ENCODE measurements around the gene EPHA2.

Gene EPHA2

DNA sequence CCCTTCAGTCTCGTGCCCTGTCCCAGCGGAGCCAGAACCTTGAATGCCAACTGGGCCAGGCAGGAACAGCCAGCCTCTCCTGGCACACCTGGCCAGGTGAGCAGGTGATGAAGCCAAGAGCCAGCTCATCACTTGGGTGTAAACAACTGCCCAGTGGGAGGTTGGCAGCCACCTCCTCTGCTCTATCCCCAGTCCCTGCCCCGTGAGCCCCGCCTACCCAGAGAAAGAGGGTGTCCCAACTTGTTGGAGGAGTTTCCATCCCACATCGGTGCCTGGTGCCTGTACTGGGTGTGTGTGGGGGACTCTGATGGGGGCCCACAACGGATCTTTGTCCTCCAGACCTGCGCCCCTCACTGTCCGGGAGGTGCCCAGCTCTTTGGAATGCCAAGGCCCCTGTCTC is 64.6 kb downstream of the EPHA2 start:
- peak in 1 of 2 experiments; percentile 33 for DNase-seq

DNA sequence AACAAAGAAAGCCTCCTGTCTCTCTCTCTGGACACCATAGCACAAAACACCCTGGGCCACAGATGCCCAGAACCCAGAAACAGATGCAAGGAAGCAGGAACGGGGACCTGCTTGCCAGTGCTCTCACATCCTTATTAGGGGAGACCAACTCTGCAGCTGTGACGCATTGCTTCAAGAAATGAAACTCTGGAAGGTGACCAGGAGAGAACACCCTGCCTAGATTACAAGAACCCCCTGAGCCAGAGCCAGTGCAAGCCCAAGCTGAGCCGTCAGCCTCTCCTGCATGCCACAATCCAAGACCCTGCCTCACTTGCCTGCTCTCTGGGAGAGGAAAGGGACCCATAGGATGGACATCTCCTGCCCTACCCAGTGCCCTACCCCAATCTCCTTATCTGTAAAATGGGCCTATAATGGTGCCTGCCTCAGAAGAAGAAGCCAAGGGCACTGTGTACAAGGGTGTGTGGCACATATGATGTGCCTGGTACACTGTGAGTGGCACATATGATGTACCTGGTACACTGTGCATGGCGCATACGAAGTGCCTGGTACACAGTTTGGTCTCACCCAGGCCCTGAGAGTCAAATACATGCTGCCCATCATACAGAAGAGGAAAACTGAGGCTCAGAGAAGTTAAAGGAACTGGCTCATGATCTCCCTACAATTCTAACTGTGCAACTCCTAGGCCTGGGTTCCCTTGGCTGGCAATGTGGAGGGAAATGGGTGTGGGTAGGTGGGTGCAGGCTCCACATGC is 65.6 kb downstream of the EPHA2 start:
- no peak for DNase-seq

GRCh38 chr1:16088996-16089395 is 66.9 kb downstream of the EPHA2 start:
- DNase-seq: no peak

DNA sequence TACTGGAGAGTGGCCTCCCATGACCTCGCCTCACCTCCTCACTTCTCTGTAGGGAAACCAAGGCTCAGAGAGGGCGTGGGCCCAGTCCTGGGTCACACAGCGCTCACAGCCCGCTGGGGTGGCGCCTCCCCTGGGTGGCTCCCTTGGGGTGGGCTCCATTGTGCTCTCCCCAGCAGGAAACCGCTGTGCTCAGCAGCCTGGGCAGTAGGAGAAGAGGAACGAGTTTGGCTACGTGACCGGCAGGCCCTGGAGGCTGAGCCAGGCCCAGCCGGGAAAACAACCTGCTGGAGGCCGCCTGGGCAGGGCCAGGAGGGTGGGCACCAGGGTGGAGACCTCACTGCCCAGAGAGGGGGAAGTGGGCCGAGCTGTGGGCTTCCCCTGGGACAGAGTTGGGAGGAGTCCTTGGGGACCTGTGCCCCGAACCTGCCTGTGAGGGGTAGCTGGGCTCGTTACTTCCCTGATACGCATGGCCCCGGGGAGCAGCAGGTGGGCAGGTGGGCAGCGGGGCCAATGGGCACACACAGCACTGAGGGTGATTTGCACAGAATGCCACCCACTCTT is 67.4 kb downstream of the EPHA2 start:
- no peak for DNase-seq

DNA sequence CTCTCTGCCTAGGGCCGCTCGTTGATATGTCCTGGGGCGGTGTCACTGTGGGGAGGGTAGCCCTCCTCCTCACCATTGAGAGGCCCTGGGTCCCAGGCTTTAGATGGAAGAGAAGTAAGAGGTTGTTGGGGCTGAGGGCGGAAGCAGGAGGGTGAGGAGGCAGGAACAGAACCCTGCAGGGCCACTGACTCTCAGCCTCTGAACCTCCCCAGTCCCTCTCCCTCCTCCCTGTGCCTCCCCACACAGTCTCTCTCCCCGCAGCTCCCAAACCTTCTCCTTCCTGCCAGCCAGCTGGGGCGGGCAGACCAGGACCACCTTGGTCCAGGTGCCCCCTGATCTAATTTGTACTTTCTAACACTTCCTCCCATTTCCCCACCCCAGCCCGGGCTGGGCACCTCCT is 68.1 kb downstream of the EPHA2 start:
- DNase-seq: no peak

DNA sequence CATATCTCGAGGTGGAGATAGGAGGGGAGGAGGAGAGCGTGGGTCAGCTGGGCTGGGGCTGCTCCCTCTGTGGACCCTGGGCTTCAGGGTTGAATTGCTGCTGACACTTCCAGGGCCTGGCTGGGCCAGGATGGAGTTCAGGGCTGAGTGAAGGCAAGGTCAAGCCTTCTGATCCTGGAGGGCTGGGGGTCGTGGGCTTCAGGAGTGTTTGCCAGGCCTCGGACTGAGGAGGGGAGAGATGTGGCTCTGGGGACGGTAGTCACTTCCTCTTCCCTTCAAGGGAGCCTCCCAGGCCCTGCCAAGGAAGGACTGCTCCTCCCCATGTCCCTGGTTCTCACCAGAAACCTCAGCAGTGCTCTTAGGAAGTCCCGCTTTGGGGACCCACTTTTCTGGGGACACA is 70.3 kb downstream of the EPHA2 start:
- no peak for DNase-seq

- no peak for DNase-seq
These were observed 72.4 kb downstream of the EPHA2 start for GRCh38 chr1:16083486-16083885.

- peak; percentile 60 for DNase-seq
These were observed 73.4 kb downstream of the EPHA2 start for GRCh38 chr1:16082283-16083038.

- DNase-seq: no peak
These were observed 74.2 kb downstream of the EPHA2 start for GRCh38 chr1:16081636-16082035.

- DNase-seq: no peak
These were observed 75.3 kb downstream of the EPHA2 start for GRCh38 chr1:16080422-16081150.

- peak; percentile 80 for DNase-seq
These were observed 76.8 kb downstream of the EPHA2 start for GRCh38 chr1:16078925-16079656.

DNA sequence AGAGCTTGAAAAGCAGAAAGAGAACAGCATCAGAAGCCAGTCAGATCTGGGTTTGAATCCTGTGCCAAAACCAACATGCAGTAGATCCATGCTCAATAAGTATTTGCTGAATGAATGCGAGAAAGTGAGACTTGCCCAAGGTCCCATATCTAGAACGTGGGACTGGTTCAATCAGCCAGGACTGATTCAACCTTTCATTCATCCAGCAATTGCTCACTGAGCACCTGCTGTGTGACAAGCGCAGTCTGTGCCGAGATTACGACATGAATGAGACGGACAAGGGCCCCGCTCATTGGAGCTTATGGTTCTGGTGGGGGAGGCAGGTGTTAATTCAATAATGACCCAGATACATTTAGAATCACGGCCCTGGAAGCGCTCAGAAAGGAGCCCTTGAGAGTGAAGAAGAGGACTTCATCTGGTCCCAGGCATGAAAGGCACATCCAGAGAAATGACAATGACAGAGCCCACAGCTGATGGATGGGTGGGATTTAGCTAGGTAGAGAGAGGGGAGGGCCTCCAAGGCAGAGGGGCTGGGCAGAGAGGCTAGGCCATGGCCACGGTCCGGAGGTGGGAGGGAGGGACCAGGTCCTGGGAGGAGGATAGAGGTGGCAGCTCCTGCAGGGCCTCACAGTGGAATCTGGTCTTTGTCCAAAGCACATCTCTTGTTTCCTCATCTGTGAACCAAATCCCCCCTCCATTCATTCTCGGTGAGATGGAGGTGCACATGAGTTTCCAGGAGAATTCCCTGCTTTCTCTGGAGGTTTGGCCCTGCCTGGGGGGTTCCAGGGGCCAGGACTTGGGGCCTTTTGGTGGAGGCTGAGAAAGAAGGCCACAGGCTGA is 78.2 kb downstream of the EPHA2 start:
- no peak for DNase-seq

DNA sequence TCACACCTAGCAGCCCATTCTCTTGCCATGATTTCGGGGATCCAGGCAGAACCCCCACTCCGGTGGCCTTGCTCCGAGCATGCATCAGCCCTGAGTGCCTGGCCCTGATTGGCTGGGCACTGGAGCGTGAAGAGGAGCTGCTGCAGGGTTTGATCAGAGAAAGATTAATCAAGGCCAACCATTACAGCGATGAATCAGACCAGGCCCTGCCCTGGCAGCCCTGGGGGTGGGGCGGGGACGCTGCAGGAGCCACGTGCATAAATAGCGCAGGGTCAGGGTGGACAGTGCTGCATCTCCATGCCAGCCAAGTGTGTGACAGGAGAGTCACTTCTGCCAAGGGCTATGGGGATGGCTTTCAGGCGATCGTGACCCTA is 79.0 kb downstream of the EPHA2 start:
- DNase-seq: no peak

DNA sequence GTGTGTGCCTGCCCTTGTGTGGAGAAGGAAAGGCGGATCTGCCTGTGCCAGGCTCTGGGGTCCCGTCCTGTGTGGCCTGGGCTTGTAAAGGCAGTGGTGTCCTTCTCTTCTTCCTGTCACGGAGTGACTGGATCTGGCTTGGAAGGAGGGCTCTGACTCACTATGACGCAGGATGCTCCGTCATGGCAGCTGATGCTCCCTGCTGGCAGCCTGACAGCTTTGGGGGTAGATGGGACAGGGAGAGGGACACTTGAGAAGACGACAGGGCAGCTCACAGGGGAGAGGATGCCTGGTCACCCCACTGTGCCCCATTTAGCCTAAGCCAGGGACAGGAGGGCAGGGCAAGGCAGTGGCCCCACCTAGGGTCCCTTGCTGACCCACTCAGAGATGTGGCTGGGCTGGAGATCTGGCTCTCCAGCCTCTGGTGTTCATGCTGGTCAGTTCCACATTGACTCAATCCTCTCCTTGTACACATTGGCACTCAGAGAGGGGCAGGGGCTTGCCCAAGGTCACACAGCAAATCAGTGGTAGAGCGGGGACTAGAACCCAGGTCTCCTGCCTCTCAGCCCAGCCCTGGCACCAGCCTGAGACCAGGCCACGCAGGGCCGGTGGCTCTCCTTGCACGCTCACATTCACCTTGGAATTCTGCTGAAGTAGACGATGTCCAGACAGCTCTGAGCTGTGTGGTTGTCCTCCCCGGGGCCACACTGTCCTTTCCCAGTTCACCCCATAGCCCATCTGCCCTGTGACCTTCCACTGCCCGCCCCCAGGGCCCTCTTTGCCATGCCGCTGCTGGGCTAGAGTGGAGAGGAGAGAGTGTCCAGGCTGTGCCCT is 79.6 kb downstream of the EPHA2 start:
- no peak for DNase-seq

GRCh38 chr1:16075337-16076030 is 80.4 kb downstream of the EPHA2 start:
- DNase-seq: no peak
